GM18517 (cell line): ENCODE data around the gene SLC28A3.
"Not testable (repeated sequence)": the region's sequence is repeated elsewhere in the genome, so short reads cannot be mapped to it uniquely, and the experiment has no call there.

Experiments used
- ATAC-seq: cut with Tn5 transposase; IDR thresholded peaks from one replicate; pipeline ENCODE4 v1.9.1; 2021; ENCODE audit warnings: mild to moderate bottlenecking, moderate library complexity; ENCODE audit not compliant: unreplicated experiment

SLC28A3 gene, protein sequence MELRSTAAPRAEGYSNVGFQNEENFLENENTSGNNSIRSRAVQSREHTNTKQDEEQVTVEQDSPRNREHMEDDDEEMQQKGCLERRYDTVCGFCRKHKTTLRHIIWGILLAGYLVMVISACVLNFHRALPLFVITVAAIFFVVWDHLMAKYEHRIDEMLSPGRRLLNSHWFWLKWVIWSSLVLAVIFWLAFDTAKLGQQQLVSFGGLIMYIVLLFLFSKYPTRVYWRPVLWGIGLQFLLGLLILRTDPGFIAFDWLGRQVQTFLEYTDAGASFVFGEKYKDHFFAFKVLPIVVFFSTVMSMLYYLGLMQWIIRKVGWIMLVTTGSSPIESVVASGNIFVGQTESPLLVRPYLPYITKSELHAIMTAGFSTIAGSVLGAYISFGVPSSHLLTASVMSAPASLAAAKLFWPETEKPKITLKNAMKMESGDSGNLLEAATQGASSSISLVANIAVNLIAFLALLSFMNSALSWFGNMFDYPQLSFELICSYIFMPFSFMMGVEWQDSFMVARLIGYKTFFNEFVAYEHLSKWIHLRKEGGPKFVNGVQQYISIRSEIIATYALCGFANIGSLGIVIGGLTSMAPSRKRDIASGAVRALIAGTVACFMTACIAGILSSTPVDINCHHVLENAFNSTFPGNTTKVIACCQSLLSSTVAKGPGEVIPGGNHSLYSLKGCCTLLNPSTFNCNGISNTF

GRCh38 chr9:84340535-84340934 is at the start of gene SLC28A3:
SLC28A3 (minus strand) TSS chr9:84340758; CDS start chr9:84340633, 125 bp downstream.
- no peak for ATAC-seq

GRCh38 chr9:84390254-84390653 is 49.7 kb upstream of the SLC28A3 start:
- ATAC-seq, result not testable (repeated sequence)

DNA sequence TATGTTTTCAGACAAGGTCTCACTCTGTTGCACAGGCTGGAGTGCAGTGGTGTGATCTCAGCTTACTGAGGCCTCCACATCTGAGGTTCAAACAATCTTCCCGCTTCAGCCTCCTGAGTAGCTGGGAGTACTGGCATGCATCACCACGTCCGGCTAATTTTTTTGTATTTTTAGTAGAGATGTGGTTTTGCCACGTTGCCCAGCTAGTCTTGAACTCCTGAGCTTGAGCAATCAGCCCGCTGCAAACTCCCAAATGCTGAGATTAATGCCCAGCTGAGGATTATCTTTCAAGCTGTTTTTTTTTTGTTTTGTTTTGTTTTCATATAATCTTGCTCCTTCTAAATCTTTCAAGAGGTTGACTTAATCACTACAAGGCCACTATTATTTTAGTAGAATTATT is 47.3 kb upstream of the SLC28A3 start:
- ATAC-seq, result no peak

DNA sequence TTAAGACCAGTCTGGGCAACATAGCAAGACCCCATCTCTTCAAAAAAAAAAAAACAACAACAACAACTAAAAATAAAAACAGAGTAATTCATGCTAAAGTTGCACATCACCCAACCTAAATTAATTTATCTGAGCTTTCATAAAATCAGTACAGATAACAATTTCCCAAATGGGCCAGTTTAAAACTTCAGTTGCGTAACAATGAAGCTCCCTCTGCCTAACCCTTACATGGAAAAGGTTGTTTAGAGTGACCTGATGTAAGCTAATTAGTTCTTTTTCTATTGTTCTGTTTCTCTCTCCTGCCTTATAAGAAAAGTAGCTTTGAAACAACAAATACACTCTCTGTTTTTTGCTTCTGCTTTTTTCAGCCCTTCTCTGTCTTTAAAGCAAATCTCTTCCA is 46.2 kb upstream of the SLC28A3 start:
- no peak for ATAC-seq

GRCh38 chr9:84385386-84386040 is 45.0 kb upstream of the SLC28A3 start:
- ATAC-seq, result no peak

DNA sequence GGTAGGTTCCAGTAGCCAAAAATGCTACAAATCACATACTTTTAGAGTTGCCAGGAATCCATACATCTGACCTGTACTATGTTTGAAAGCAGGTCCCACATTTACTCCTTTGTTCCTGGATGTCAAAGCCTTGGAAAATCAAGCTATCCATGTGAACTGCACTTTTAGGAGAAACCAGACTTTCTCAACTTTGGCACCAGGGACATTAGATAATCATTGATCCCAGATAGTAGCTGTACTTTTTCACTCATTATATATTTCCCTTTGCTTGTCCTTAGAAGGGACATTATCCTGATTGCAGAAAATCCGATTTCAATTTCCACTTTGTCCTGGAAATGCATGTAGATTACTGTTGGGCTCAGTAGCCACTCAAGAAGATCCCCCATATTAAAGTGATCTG is 44.1 kb upstream of the SLC28A3 start:
- ATAC-seq, result no peak

DNA sequence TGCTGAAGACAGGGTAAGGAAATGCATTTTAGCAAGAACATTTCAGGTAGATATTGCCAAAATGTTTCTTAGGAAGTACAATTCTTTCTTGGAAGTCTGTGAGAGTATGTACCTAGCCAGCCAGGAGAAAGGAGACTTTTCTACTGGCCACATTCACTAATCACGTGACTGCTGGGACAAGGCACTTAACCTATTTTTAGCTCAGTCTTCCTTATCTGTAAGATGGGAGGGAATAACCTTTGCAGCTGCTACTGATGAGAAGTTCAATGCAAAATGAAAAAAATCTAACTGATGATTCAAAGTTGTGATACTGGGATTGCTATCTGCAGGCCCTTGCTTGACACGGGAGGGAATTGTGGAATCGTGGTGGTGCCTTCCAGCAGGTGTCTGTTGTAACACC is 42.6 kb upstream of the SLC28A3 start:
- ATAC-seq, result no peak

- no peak for ATAC-seq
Measured at GRCh38 chr9:84382720-84383119, 42.2 kb upstream of the SLC28A3 start.

DNA sequence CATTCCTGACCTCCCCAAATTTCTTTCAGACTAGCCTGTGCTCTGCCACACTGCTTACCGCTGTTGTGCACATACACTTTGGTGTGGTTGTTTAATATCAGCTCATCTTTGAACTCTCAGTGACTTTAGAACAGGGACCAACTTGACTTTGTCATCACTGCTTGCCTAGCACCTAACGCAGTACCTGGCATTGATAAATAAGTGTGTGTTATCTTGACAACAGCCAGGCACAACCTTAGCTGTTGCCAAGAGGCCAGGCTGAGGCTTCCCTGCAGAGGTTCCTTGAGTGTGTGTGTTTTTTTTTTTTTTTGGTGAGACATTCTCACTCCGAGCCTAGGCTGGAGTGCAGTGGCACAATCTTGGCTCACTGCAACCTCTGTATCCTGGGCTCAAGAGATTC is 41.0 kb upstream of the SLC28A3 start:
- no peak for ATAC-seq

- no peak for ATAC-seq
Measured at GRCh38 chr9:84379740-84380139, 39.2 kb upstream of the SLC28A3 start.

GRCh38 chr9:84375954-84376353 is 35.4 kb upstream of the SLC28A3 start:
- no peak for ATAC-seq

- no peak for ATAC-seq
Measured at GRCh38 chr9:84374516-84374915, 34.0 kb upstream of the SLC28A3 start.

GRCh38 chr9:84374013-84374412 is 33.5 kb upstream of the SLC28A3 start:
- no peak for ATAC-seq

GRCh38 chr9:84371737-84372136 is 31.2 kb upstream of the SLC28A3 start:
- no peak for ATAC-seq

- no peak for ATAC-seq
Measured at GRCh38 chr9:84368601-84369000, 28.0 kb upstream of the SLC28A3 start.

- not testable (repeated sequence) for ATAC-seq
Measured at GRCh38 chr9:84367726-84368125, 27.2 kb upstream of the SLC28A3 start.

DNA sequence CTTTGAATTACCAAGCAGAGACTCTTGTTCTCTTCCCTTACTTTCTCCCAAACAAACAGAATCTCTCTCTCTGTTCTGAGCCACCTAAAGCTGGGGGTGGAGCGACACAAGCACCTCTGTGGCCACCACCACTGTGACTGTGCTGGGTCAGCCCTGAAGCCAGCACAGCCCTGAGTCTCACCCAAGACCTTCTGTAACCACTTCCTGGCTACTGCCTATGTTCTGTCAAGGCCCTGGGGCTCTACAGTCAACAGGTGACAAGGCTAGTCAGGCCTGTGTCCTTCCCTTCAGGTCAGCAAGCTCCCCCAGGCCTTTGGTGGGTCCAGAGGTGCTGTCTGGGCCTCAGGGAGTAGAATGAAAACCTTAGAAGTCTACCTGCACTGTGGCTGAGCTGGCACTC is 26.1 kb upstream of the SLC28A3 start:
- no peak for ATAC-seq

DNA sequence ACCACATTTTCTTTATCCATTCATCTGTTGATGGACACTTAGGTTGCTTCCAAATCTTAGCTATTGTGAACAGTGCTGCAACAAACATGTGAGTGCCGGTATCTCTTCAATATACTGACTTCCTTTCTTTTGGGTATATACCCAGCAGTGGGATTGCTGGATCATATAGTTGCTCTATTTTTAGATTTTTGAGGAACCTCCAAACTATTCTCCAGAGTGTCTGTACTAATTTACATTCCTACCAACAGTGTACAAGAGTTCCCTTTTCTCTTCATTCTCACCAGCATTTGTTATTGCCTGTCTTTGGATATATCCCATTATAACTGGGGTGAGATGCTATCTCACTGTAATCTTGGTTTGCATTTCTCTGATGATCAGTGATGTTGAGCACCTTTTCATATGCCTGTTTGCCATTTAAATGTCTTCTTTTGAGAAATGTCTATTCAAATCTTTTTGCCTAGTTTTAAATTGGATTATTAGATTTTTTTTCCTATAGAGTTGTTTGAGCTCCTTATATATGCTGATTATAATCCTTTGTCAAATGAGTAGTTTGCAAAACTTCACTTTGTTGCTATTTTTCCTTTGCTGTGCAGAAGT is 24.4 kb upstream of the SLC28A3 start:
- not testable (repeated sequence) for ATAC-seq

DNA sequence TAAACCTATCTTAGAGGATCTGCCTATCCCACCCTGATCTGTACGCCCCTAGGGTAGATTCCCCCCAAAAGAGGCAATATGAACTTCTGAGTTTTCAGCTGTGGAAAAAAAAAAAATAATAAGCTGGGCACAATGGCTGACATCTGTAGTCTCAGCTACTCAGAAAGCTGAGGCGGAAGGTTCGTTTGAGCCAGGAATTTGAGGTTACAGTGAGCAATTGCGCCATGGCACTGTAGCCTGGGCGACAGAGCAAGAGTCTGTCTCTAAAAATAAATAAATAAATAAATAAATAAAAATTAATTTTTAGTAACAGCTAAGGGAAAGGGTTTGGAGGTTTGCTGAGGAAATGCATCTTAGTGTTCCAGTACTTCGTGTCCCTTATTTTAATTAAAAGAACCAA is 21.1 kb upstream of the SLC28A3 start:
- ATAC-seq, result no peak

- no peak for ATAC-seq
Measured at GRCh38 chr9:84357275-84357674, 16.7 kb upstream of the SLC28A3 start.

DNA sequence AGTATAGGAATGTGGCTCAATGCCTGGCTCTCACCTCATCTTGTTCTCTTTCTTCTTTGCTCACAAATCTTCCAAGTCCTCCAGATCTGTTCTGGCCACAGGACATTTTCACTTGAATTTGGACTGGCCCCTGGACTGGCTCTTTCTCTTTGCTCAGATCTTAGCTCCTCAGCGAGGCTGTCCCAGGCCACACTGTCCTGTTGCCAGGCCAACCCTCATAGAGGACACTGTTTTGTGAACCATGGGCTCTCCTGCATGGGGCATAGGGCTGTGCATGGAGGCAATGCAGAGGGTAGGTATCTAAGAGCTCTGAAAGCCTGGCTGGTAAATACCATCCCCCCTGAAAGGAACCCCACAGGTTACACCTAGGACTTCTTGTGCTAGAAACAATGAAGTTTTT is 13.5 kb upstream of the SLC28A3 start:
- ATAC-seq, result no peak
